ENCODE data around the gene GPR55.

DNA sequence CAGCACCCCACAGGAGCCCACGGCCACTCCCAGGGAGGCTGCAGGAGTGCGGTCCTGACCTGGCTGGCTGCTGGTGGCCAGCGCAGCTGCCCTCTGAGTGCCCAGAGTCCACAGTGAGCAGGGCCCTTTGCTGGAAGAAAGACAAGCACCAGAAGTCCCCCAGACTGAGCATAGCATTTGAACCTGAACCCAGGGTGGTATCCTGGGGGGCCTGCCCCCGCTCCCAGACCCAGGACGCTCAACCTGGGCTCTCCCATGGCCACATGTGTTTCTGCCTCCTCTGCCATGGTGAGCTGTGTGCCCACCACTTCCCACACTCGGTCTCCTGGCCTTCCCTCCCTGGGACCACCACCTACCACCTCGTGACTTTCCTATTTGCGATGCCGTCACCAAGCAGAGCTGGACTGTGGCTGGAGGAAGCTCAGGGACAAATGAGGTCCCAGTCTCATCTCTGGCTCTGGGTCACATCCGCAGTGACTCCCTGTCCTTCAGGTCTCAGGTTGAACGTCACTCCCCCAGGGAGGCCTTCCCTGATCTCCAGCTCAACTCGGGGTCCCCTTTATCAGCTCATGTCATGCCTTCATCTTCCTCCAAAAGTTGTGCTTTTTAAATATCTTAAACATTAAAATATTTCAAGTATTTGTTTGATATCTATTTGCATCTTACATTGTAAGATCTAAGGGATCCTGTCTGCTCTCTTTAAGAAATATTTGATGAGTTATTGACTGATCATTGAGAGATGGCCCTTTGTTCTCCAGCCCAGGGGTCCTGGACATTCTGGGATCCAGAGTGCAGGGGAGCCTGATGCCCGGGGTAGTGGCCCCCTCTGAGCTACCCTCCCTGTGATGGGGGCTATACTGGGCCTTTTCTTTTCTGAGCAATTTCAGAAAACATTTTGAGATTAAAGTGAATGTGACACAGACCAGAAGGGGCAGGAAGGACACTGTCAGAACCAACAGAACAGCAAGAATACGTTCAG is 16.4 kb upstream of the GPR55 start:
- TF ChIP-seq, protein P1, sequence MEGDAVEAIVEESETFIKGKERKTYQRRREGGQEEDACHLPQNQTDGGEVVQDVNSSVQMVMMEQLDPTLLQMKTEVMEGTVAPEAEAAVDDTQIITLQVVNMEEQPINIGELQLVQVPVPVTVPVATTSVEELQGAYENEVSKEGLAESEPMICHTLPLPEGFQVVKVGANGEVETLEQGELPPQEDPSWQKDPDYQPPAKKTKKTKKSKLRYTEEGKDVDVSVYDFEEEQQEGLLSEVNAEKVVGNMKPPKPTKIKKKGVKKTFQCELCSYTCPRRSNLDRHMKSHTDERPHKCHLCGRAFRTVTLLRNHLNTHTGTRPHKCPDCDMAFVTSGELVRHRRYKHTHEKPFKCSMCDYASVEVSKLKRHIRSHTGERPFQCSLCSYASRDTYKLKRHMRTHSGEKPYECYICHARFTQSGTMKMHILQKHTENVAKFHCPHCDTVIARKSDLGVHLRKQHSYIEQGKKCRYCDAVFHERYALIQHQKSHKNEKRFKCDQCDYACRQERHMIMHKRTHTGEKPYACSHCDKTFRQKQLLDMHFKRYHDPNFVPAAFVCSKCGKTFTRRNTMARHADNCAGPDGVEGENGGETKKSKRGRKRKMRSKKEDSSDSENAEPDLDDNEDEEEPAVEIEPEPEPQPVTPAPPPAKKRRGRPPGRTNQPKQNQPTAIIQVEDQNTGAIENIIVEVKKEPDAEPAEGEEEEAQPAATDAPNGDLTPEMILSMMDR (IDR thresholded peaks at IDR 0.05 in 8 of 11, conservative IDR thresholded peaks at IDR 0.05 in 3 of 11), result no peak
- TF ChIP-seq POLR2AphosphoS5 (IDR thresholded peaks at IDR 0.05), result no peak
